Measurements from ENCODE around the gene MYO15B. TPM values are rescaled to one million over a fixed set of nuclear protein-coding genes. Genes with fewer than 3 reads are reported as not detected.

MYO15B gene
- total RNA-seq, 2 experiments from 2014 or later, result 8.9 to 19.2 TPM

- Histone ChIP-seq H3K79me2 (ENCODE audit: insufficient read depth, low read depth, low read length) (no peaks in the 10 kb centered on the region), H3K4me3 (ENCODE audit: low read depth, low read length, poor library complexity, severe bottlenecking) (peak overlapping the region; percentile 28), H3K4me1 (ENCODE audit: insufficient read depth, low read length, poor library complexity, severe bottlenecking) (peaks cover 40% of the 10 kb centered on the region), H3K4me2 (ENCODE audit: low read length) (peak overlapping the region; percentile 56), H4K20me1 (ENCODE audit: insufficient read depth, low read length) (no peaks in the 10 kb centered on the region), H3K36me3 (ENCODE audit: insufficient read depth, low read length) (no peaks in the 10 kb centered on the region), H3K9me2 (ENCODE audit: insufficient read depth, low read length) (no peaks in the 10 kb centered on the region), H3K9me3 (ENCODE audit: low read length) (no peaks in the 10 kb centered on the region), H3K27ac (ENCODE audit: low read depth, low read length, poor library complexity, severe bottlenecking) (peak overlapping the region; percentile 61), H2AFZ (ENCODE audit: low read length) (peak overlapping the region; percentile 92)
- POLR2A ChIA-PET, result interaction anchor here (0.5 to 3.4 kb wide), 13 partner anchors 9 to 410 kb away, joined by 3 to 18 read pairs (median 5); partner anchors contain the start of gene TSEN54
- no peak for TF ChIP-seq EZH2phosphoT487 (IDR thresholded peaks at IDR 0.05; ENCODE audit: borderline replicate concordance, low read depth, low read length)
- TF ChIP-seq CTCF (conservative IDR thresholded peaks at IDR 0.05; ENCODE audit: low read length), result no peak
- DNase-seq (ENCODE audit: low spot score), result peak; percentile 97
- BruUV-seq (replicated peaks), result no TSS peak
- intact Hi-C loops (cut with micrococcal nuclease; ENCODE audit: unreplicated experiment), result loop anchor here (2.0 kb wide), 2 partner anchors 17 to 47 kb away; partner anchors contain the start of gene LLGL2
- CTCF ChIA-PET (ENCODE audit: unreplicated experiment), result interaction anchor here (1.1 kb wide), 3 partner anchors 12 to 182 kb away, joined by 3 to 4 read pairs (median 3); no protein-coding TSS in a partner anchor
Observed at GRCh38 chr17:75571197-75571884, 16.3 kb upstream of the MYO15B start.

- Histone ChIP-seq H3K79me2 (ENCODE audit: insufficient read depth, low read depth, low read length) (no peaks in the 10 kb centered on the region), H2AFZ (ENCODE audit: low read length) (peak overlapping the region; percentile 92; the same call in 1 of the 2 replicates), H3K36me3 (ENCODE audit: insufficient read depth, low read length) (no peaks in the 10 kb centered on the region), H3K4me1 (ENCODE audit: insufficient read depth, low read length, poor library complexity, severe bottlenecking) (peaks cover 35% of the 10 kb centered on the region), H4K20me1 (ENCODE audit: insufficient read depth, low read length) (no peaks in the 10 kb centered on the region), H3K4me3 (ENCODE audit: low read depth, low read length, poor library complexity, severe bottlenecking) (no peak overlapping the region), H3K9me2 (ENCODE audit: insufficient read depth, low read length) (no peaks in the 10 kb centered on the region), H3K27ac (ENCODE audit: low read depth, low read length, poor library complexity, severe bottlenecking) (no peak overlapping the region), H3K9me3 (ENCODE audit: low read length) (no peaks in the 10 kb centered on the region), H3K4me2 (ENCODE audit: low read length) (peak overlapping the region; percentile 56)
- POLR2A ChIA-PET, result interaction anchor here (0.6 to 3.4 kb wide), 9 partner anchors 9 to 309 kb away, joined by 3 to 18 read pairs (median 5); partner anchors contain the start of gene TSEN54
- DNase-seq (ENCODE audit: low spot score), result no peak
- CTCF ChIA-PET (ENCODE audit: unreplicated experiment), result interaction anchor here (1.1 kb wide), 2 partner anchors 11 to 30 kb away, joined by 3 read pairs; no protein-coding TSS in a partner anchor
- intact Hi-C loops (cut with micrococcal nuclease; ENCODE audit: unreplicated experiment), result loop anchor here (2.0 kb wide), 2 partner anchors 17 to 47 kb away; partner anchors contain the start of gene LLGL2
- no peak for TF ChIP-seq EZH2phosphoT487 (IDR thresholded peaks at IDR 0.05; ENCODE audit: borderline replicate concordance, low read depth, low read length)
- no peak for TF ChIP-seq CTCF (conservative IDR thresholded peaks at IDR 0.05; ENCODE audit: low read length)
- BruUV-seq (replicated peaks), result no TSS peak
Observed at GRCh38 chr17:75571885-75572215, 15.8 kb upstream of the MYO15B start.

Measured in OCI-LY7 (cell line).